WTC11 (cell line): ENCODE data around the gene IGSF9. TPM values are rescaled to one million over a fixed set of nuclear protein-coding genes. Genes with fewer than 3 reads are reported as not detected.

Source experiments
- ATAC-seq: fragments of 200-7000 bp; cut with Tn5 transposase; 2 replicates; pipeline ENCODE4 v1.10.0; 2021; ENCODE audit warnings: mild to moderate bottlenecking, moderate library complexity
- CTCF ChIA-PET: fragments of 300-600 bp; sonication (Branson Sonifier 250); formaldehyde crosslinking; loops from one replicate; lab custom pipeline; 2021; ENCODE audit warnings: antibody characterized with exemption; lab: Charles Lee
- POLR2A ChIA-PET: fragments of 350-600 bp; sonication (Branson Sonifier 250); formaldehyde crosslinking; loops from one replicate; lab custom pipeline; 2021; ENCODE audit warnings: antibody characterized with exemption; lab: Charles Lee
- DNase-seq: peaks from one replicate; pipeline ENCODE4 v3.0.0; 2021; ENCODE audit warnings: low spot score
- H3K27ac Mint-ChIP-seq: 2 replicates; pipeline ENCODE4 v1.8.0; 2021; ENCODE audit warnings: mixed read lengths
- H3K27me3 Mint-ChIP-seq: 2 replicates; pipeline ENCODE4 v1.8.0; 2021; ENCODE audit warnings: low read depth, mild to moderate bottlenecking, moderate library complexity, mixed read lengths
- H3K36me3 Mint-ChIP-seq: 2 replicates; pipeline ENCODE4 v1.8.0; 2021; ENCODE audit warnings: mixed read lengths
- H3K4me1 Mint-ChIP-seq: 2 replicates; pipeline ENCODE4 v1.8.0; 2022; ENCODE audit warnings: mixed read lengths
- H3K4me3 Mint-ChIP-seq: 2 replicates; pipeline ENCODE4 v1.8.0; 2021; ENCODE audit warnings: mild to moderate bottlenecking, moderate library complexity, mixed read lengths
- H3K9me3 Mint-ChIP-seq: 2 replicates; pipeline ENCODE4 v1.8.0; 2021; ENCODE audit warnings: mixed read lengths
- CBFB ChIP-seq: sonication (generic); formaldehyde crosslinking; IDR thresholded peaks from 2 replicates; pipeline ENCODE4 v1.8.1; 2022; ENCODE audit warnings: mild to moderate bottlenecking, low read depth, missing genetic modification reagents
- CREB1 ChIP-seq: sonication (generic); formaldehyde crosslinking; IDR thresholded peaks from 2 replicates; pipeline ENCODE4 v1.8.0; 2023; ENCODE audit warnings: mild to moderate bottlenecking, missing genetic modification reagents
- ESRRA ChIP-seq: sonication (generic); formaldehyde crosslinking; IDR thresholded peaks from 2 replicates; pipeline ENCODE4 v1.8.1; 2022; ENCODE audit warnings: mild to moderate bottlenecking, missing genetic modification reagents, borderline replicate concordance
- GABPB1 ChIP-seq: sonication (generic); formaldehyde crosslinking; IDR thresholded peaks from 2 replicates; pipeline ENCODE4 v1.8.1; 2023; ENCODE audit warnings: mild to moderate bottlenecking, missing genetic modification reagents
- GRHL2 ChIP-seq: fragments of 250-450 bp; sonication (Bioruptor Pico); IDR thresholded peaks from 2 replicates; pipeline ENCODE4 v1.8.0; 2022; ENCODE audit warnings: mild to moderate bottlenecking, moderate library complexity; ENCODE audit not compliant: insufficient replicate concordance, severe bottlenecking
- GTF2I ChIP-seq: fragments of 250-450 bp; sonication (Bioruptor Pico); conservative IDR thresholded peaks from 2 replicates; pipeline ENCODE4 v1.4.0; 2021; ENCODE audit warnings: mild to moderate bottlenecking
- IRF2 ChIP-seq: sonication (generic); formaldehyde crosslinking; IDR thresholded peaks from 2 replicates; pipeline ENCODE4 v1.8.0; 2022; ENCODE audit warnings: low read depth, missing genetic modification reagents, borderline replicate concordance
- JUN ChIP-seq: sonication (generic); formaldehyde crosslinking; IDR thresholded peaks from 2 replicates; pipeline ENCODE4 v1.8.0; 2023; ENCODE audit warnings: mild to moderate bottlenecking, missing genetic modification reagents
- KAT7 ChIP-seq: sonication (generic); formaldehyde crosslinking; IDR thresholded peaks from 2 replicates; pipeline ENCODE4 v1.8.1; 2023; ENCODE audit warnings: missing genetic modification reagents, mild to moderate bottlenecking, borderline replicate concordance
- NFATC4 ChIP-seq: fragments of 250-450 bp; sonication (Bioruptor Pico); IDR thresholded peaks from 2 replicates; pipeline ENCODE4 v1.9.0; 2021; ENCODE audit warnings: mild to moderate bottlenecking
- NFYB ChIP-seq: sonication (generic); formaldehyde crosslinking; conservative IDR thresholded peaks from 2 replicates; pipeline ENCODE4 v1.8.0; 2022; ENCODE audit warnings: low read depth, missing genetic modification reagents
- NR1H2 ChIP-seq: sonication (generic); formaldehyde crosslinking; IDR thresholded peaks from 2 replicates; pipeline ENCODE4 v1.9.0; 2021; ENCODE audit warnings: mild to moderate bottlenecking, moderate library complexity, missing genetic modification reagents
- NR2C2 ChIP-seq: sonication (generic); formaldehyde crosslinking; IDR thresholded peaks from 2 replicates; pipeline ENCODE4 v1.8.0; 2022; ENCODE audit warnings: mild to moderate bottlenecking, missing genetic modification reagents
- SMAD3 ChIP-seq: sonication (generic); formaldehyde crosslinking; IDR thresholded peaks from 2 replicates; pipeline ENCODE4 v1.8.0; 2022; ENCODE audit warnings: missing genetic modification reagents, mild to moderate bottlenecking, borderline replicate concordance
- SP1 ChIP-seq: sonication (generic); formaldehyde crosslinking; conservative IDR thresholded peaks from 2 replicates; pipeline ENCODE4 v1.8.1; 2022; ENCODE audit warnings: missing genetic modification reagents
- TEAD4 ChIP-seq: sonication (generic); formaldehyde crosslinking; IDR thresholded peaks from 2 replicates; pipeline ENCODE4 v1.8.0; 2022; ENCODE audit warnings: mild to moderate bottlenecking, missing genetic modification reagents
- ZNF219 ChIP-seq: sonication (generic); formaldehyde crosslinking; IDR thresholded peaks from 2 replicates; pipeline ENCODE4 v1.8.0; 2023; ENCODE audit warnings: missing genetic modification reagents, mild to moderate bottlenecking, borderline replicate concordance
- ZNF263 ChIP-seq: sonication (generic); formaldehyde crosslinking; IDR thresholded peaks from 2 replicates; pipeline ENCODE4 v1.8.1; 2022; ENCODE audit warnings: low read depth, mild to moderate bottlenecking, moderate library complexity, missing genetic modification reagents
- total RNA-seq: library from RNA; stranded (reverse); gene quantifications from 3 replicates; pipeline ENCODE4 v1.2.3, GENCODE V29; 2021
- TF ChIP-seq, protein P1 (sequence below): sonication (generic); formaldehyde crosslinking; IDR thresholded peaks from 2 replicates; pipeline ENCODE4 v1.8.0; 2023; ENCODE audit warnings: mild to moderate bottlenecking, missing genetic modification reagents
- TF ChIP-seq, protein P2 (sequence below): fragments of 200-600 bp; IDR thresholded peaks from 2 replicates; pipeline ENCODE4 v1.8.0; 2022; ENCODE audit warnings: antibody characterized with exemption
- TF ChIP-seq, protein P3 (sequence below): sonication (generic); formaldehyde crosslinking; IDR thresholded peaks from 2 replicates; pipeline ENCODE4 v1.8.1; 2022; ENCODE audit warnings: mild to moderate bottlenecking, missing genetic modification reagents, moderate library complexity, borderline replicate concordance
- TF ChIP-seq, protein P4 (sequence below): sonication (generic); formaldehyde crosslinking; conservative IDR thresholded peaks from 2 replicates; pipeline ENCODE4 v1.8.1; 2022; ENCODE audit warnings: mild to moderate bottlenecking, missing genetic modification reagents
- TF ChIP-seq, protein P5 (sequence below): sonication (generic); formaldehyde crosslinking; IDR thresholded peaks from 2 replicates; pipeline ENCODE4 v1.8.1; 2023; ENCODE audit warnings: mild to moderate bottlenecking, missing genetic modification reagents, moderate library complexity
- TF ChIP-seq, protein P6 (sequence below): sonication (generic); formaldehyde crosslinking; IDR thresholded peaks from 2 replicates; pipeline ENCODE4 v1.8.0; 2023; ENCODE audit warnings: missing genetic modification reagents, mild to moderate bottlenecking, borderline replicate concordance

Gene IGSF9
- total RNA-seq, 1 experiment from 2014 or later: 16.4 TPM

- TF ChIP-seq GABPB1 (CRISPR knock-in tag) (no peak), CREB1 (no peak), KAT7 (CRISPR knock-in tag) (no peak), GTF2I (CRISPR knock-in tag) (no peak), ZNF219 (CRISPR knock-in tag) (no peak), JUN (CRISPR knock-in tag) (no peak), IRF2 (CRISPR knock-in tag) (no peak), ZNF263 (CRISPR knock-in tag) (no peak)
Measured at GRCh38 chr1:159987186-159987585, 41.8 kb upstream of the IGSF9 start (continued).

DNA sequence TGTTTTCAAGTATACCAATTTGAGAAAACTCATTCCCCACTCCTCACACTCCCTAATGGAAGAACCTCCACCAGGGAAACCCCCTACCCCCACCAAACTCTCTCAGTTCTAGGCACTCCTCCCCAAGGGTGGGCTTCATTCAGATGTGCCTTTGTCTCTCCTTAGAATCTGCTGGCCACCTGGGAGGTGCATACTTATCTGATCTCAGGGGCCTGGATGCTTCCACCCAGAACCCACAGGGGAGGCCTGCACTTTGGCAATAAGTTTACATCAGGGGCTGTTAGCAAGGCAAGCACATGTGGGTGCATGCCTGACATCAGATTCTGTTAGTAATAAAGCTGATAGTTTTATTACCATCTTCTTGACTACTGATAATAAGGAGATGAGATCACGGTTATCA lies 41.1 kb upstream of the IGSF9 start:
- CTCF ChIA-PET: interaction anchor here (0.9 to 1.3 kb wide), 2 partner anchors 21 to 92 kb away, joined by 3 to 7 read pairs; no protein-coding TSS in a partner anchor
- ATAC-seq (no peak), DNase-seq (no peak)
- POLR2A ChIA-PET: no interaction called here
- Mint-ChIP-seq H3K9me3 (no peaks in the 10 kb centered on the region), H3K4me1 (peaks cover 7% of the 10 kb centered on the region), H3K4me3 (no peak overlapping the region), H3K27ac (no peak overlapping the region), H3K27me3 (no peaks in the 10 kb centered on the region; the same call in 1 of the 2 replicates), H3K36me3 (no peaks in the 10 kb centered on the region)
- TF ChIP-seq, protein P1, sequence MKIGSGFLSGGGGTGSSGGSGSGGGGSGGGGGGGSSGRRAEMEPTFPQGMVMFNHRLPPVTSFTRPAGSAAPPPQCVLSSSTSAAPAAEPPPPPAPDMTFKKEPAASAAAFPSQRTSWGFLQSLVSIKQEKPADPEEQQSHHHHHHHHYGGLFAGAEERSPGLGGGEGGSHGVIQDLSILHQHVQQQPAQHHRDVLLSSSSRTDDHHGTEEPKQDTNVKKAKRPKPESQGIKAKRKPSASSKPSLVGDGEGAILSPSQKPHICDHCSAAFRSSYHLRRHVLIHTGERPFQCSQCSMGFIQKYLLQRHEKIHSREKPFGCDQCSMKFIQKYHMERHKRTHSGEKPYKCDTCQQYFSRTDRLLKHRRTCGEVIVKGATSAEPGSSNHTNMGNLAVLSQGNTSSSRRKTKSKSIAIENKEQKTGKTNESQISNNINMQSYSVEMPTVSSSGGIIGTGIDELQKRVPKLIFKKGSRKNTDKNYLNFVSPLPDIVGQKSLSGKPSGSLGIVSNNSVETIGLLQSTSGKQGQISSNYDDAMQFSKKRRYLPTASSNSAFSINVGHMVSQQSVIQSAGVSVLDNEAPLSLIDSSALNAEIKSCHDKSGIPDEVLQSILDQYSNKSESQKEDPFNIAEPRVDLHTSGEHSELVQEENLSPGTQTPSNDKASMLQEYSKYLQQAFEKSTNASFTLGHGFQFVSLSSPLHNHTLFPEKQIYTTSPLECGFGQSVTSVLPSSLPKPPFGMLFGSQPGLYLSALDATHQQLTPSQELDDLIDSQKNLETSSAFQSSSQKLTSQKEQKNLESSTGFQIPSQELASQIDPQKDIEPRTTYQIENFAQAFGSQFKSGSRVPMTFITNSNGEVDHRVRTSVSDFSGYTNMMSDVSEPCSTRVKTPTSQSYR (CRISPR knock-in tag): no peak
- TF ChIP-seq CBFB (CRISPR knock-in tag): no peak
- TF ChIP-seq GRHL2 (CRISPR knock-in tag): no peak

GRCh38 chr1:159986093-159986492 lies 40.7 kb upstream of the IGSF9 start:
- Mint-ChIP-seq H3K9me3 (no peaks in the 10 kb centered on the region), H3K4me3 (no peak overlapping the region), H3K27me3 (no peaks in the 10 kb centered on the region; the same call in 1 of the 2 replicates), H3K4me1 (peaks cover 7% of the 10 kb centered on the region), H3K27ac (no peak overlapping the region), H3K36me3 (no peaks in the 10 kb centered on the region)
- no peak for DNase-seq
- ATAC-seq: no peak
- CTCF ChIA-PET: no interaction called here
- POLR2A ChIA-PET: no interaction called here
- TF ChIP-seq, protein P2, sequence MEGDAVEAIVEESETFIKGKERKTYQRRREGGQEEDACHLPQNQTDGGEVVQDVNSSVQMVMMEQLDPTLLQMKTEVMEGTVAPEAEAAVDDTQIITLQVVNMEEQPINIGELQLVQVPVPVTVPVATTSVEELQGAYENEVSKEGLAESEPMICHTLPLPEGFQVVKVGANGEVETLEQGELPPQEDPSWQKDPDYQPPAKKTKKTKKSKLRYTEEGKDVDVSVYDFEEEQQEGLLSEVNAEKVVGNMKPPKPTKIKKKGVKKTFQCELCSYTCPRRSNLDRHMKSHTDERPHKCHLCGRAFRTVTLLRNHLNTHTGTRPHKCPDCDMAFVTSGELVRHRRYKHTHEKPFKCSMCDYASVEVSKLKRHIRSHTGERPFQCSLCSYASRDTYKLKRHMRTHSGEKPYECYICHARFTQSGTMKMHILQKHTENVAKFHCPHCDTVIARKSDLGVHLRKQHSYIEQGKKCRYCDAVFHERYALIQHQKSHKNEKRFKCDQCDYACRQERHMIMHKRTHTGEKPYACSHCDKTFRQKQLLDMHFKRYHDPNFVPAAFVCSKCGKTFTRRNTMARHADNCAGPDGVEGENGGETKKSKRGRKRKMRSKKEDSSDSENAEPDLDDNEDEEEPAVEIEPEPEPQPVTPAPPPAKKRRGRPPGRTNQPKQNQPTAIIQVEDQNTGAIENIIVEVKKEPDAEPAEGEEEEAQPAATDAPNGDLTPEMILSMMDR: no peak
- no peak for TF ChIP-seq SP1 (CRISPR knock-in tag)
- TF ChIP-seq NFATC4 (CRISPR knock-in tag): no peak
- TF ChIP-seq SMAD3 (CRISPR knock-in tag): no peak
- TF ChIP-seq, protein P3, sequence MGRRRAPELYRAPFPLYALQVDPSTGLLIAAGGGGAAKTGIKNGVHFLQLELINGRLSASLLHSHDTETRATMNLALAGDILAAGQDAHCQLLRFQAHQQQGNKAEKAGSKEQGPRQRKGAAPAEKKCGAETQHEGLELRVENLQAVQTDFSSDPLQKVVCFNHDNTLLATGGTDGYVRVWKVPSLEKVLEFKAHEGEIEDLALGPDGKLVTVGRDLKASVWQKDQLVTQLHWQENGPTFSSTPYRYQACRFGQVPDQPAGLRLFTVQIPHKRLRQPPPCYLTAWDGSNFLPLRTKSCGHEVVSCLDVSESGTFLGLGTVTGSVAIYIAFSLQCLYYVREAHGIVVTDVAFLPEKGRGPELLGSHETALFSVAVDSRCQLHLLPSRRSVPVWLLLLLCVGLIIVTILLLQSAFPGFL (CRISPR knock-in tag): no peak
- TF ChIP-seq ESRRA (CRISPR knock-in tag): no peak
- TF ChIP-seq GTF2I (CRISPR knock-in tag): no peak
- no peak for TF ChIP-seq NR1H2 (CRISPR knock-in tag)
- TF ChIP-seq, protein P4, sequence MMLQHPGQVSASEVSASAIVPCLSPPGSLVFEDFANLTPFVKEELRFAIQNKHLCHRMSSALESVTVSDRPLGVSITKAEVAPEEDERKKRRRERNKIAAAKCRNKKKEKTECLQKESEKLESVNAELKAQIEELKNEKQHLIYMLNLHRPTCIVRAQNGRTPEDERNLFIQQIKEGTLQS (CRISPR knock-in tag): no peak
- no peak for TF ChIP-seq TEAD4
- TF ChIP-seq, protein P5, sequence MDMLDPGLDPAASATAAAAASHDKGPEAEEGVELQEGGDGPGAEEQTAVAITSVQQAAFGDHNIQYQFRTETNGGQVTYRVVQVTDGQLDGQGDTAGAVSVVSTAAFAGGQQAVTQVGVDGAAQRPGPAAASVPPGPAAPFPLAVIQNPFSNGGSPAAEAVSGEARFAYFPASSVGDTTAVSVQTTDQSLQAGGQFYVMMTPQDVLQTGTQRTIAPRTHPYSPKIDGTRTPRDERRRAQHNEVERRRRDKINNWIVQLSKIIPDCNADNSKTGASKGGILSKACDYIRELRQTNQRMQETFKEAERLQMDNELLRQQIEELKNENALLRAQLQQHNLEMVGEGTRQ (CRISPR knock-in tag): no peak
- no peak for TF ChIP-seq NFYB (CRISPR knock-in tag)
- TF ChIP-seq, protein P6, sequence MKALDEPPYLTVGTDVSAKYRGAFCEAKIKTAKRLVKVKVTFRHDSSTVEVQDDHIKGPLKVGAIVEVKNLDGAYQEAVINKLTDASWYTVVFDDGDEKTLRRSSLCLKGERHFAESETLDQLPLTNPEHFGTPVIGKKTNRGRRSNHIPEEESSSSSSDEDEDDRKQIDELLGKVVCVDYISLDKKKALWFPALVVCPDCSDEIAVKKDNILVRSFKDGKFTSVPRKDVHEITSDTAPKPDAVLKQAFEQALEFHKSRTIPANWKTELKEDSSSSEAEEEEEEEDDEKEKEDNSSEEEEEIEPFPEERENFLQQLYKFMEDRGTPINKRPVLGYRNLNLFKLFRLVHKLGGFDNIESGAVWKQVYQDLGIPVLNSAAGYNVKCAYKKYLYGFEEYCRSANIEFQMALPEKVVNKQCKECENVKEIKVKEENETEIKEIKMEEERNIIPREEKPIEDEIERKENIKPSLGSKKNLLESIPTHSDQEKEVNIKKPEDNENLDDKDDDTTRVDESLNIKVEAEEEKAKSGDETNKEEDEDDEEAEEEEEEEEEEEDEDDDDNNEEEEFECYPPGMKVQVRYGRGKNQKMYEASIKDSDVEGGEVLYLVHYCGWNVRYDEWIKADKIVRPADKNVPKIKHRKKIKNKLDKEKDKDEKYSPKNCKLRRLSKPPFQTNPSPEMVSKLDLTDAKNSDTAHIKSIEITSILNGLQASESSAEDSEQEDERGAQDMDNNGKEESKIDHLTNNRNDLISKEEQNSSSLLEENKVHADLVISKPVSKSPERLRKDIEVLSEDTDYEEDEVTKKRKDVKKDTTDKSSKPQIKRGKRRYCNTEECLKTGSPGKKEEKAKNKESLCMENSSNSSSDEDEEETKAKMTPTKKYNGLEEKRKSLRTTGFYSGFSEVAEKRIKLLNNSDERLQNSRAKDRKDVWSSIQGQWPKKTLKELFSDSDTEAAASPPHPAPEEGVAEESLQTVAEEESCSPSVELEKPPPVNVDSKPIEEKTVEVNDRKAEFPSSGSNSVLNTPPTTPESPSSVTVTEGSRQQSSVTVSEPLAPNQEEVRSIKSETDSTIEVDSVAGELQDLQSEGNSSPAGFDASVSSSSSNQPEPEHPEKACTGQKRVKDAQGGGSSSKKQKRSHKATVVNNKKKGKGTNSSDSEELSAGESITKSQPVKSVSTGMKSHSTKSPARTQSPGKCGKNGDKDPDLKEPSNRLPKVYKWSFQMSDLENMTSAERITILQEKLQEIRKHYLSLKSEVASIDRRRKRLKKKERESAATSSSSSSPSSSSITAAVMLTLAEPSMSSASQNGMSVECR: no peak
- TF ChIP-seq NR2C2 (CRISPR knock-in tag): no peak
